ENCODE data around the gene AGPAT3.

AGPAT3 gene

GRCh38 chr21:43965911-43966585, 101.0 kb downstream of the AGPAT3 start:
- H3K27me3 ChIP-seq (replicated peaks; ENCODE audit: control insufficient read depth, insufficient read depth, low read length), result no peaks in the 10 kb centered on the region
- no peak overlapping the region for H3K4me3 ChIP-seq (replicated peaks; ENCODE audit: low read depth, low read length)
- no peak for TF ChIP-seq CTCF (IDR thresholded peaks at IDR 0.05; ENCODE audit: insufficient read depth, low read length, poor library complexity, severe bottlenecking)
- DNase-seq (ENCODE audit: extremely low read depth, insufficient read length), result no peak
- peaks cover 29% of the 10 kb centered on the region for H3K36me3 ChIP-seq (ENCODE audit: control insufficient read depth, insufficient read depth, low read length)

- H3K36me3 ChIP-seq (ENCODE audit: control insufficient read depth, insufficient read depth, low read length), result peaks cover 30% of the 10 kb centered on the region
- DNase-seq (ENCODE audit: extremely low read depth, insufficient read length), result no peak
- no peaks in the 10 kb centered on the region for H3K27me3 ChIP-seq (replicated peaks; ENCODE audit: control insufficient read depth, insufficient read depth, low read length)
- no peak overlapping the region for H3K4me3 ChIP-seq (replicated peaks; ENCODE audit: low read depth, low read length)
- TF ChIP-seq CTCF (IDR thresholded peaks at IDR 0.05; ENCODE audit: insufficient read depth, low read length, poor library complexity, severe bottlenecking), result no peak
These were observed 102.0 kb downstream of the AGPAT3 start for GRCh38 chr21:43966946-43967512.

GRCh38 chr21:43967981-43968380, 103.0 kb downstream of the AGPAT3 start:
- Histone ChIP-seq H3K36me3 (ENCODE audit: control insufficient read depth, insufficient read depth, low read length) (peaks cover 33% of the 10 kb centered on the region), H3K4me3 (replicated peaks; ENCODE audit: low read depth, low read length) (no peak overlapping the region), H3K27me3 (replicated peaks; ENCODE audit: control insufficient read depth, insufficient read depth, low read length) (no peaks in the 10 kb centered on the region)
- DNase-seq (ENCODE audit: extremely low read depth, insufficient read length), result no peak
- TF ChIP-seq CTCF (IDR thresholded peaks at IDR 0.05; ENCODE audit: insufficient read depth, low read length, poor library complexity, severe bottlenecking), result no peak

GRCh38 chr21:43968410-43969114, 103.5 kb downstream of the AGPAT3 start:
- Histone ChIP-seq H3K4me3 (replicated peaks; ENCODE audit: low read depth, low read length) (no peak overlapping the region), H3K27me3 (replicated peaks; ENCODE audit: control insufficient read depth, insufficient read depth, low read length) (no peaks in the 10 kb centered on the region), H3K36me3 (ENCODE audit: control insufficient read depth, insufficient read depth, low read length) (peaks cover 32% of the 10 kb centered on the region)
- no peak for DNase-seq (ENCODE audit: extremely low read depth, insufficient read length)
- no peak for TF ChIP-seq CTCF (IDR thresholded peaks at IDR 0.05; ENCODE audit: insufficient read depth, low read length, poor library complexity, severe bottlenecking)

GRCh38 chr21:43969115-43969444, 104.1 kb downstream of the AGPAT3 start:
- Histone ChIP-seq H3K27me3 (replicated peaks; ENCODE audit: control insufficient read depth, insufficient read depth, low read length) (no peaks in the 10 kb centered on the region), H3K4me3 (replicated peaks; ENCODE audit: low read depth, low read length) (no peak overlapping the region), H3K36me3 (ENCODE audit: control insufficient read depth, insufficient read depth, low read length) (peaks cover 32% of the 10 kb centered on the region)
- TF ChIP-seq CTCF (IDR thresholded peaks at IDR 0.05; ENCODE audit: insufficient read depth, low read length, poor library complexity, severe bottlenecking), result no peak
- DNase-seq (ENCODE audit: extremely low read depth, insufficient read length), result no peak

Measured in GM06990 (cell line).